HL-60 (cell line): ENCODE results near the gene DENND6A.

ENCODE experiments used
- CTCF ChIP-seq: IDR thresholded peaks from one replicate; pipeline ENCODE4 v1.5.1; 2011; ENCODE audit warnings: low read length, control low read depth, inconsistent platforms; ENCODE audit not compliant: insufficient read depth
- POLR2AphosphoS5 ChIP-seq: IDR thresholded peaks from 2 replicates; pipeline ENCODE4 v1.6.1; 2012; ENCODE audit warnings: low read depth
- TF ChIP-seq, protein P1 (sequence below): IDR thresholded peaks from 2 replicates; pipeline ENCODE4 v1.6.1; 2012; ENCODE audit warnings: low read depth; ENCODE audit not compliant: insufficient replicate concordance

- TF ChIP-seq CTCF (no peak), POLR2AphosphoS5 (no peak)
- TF ChIP-seq, protein P1, sequence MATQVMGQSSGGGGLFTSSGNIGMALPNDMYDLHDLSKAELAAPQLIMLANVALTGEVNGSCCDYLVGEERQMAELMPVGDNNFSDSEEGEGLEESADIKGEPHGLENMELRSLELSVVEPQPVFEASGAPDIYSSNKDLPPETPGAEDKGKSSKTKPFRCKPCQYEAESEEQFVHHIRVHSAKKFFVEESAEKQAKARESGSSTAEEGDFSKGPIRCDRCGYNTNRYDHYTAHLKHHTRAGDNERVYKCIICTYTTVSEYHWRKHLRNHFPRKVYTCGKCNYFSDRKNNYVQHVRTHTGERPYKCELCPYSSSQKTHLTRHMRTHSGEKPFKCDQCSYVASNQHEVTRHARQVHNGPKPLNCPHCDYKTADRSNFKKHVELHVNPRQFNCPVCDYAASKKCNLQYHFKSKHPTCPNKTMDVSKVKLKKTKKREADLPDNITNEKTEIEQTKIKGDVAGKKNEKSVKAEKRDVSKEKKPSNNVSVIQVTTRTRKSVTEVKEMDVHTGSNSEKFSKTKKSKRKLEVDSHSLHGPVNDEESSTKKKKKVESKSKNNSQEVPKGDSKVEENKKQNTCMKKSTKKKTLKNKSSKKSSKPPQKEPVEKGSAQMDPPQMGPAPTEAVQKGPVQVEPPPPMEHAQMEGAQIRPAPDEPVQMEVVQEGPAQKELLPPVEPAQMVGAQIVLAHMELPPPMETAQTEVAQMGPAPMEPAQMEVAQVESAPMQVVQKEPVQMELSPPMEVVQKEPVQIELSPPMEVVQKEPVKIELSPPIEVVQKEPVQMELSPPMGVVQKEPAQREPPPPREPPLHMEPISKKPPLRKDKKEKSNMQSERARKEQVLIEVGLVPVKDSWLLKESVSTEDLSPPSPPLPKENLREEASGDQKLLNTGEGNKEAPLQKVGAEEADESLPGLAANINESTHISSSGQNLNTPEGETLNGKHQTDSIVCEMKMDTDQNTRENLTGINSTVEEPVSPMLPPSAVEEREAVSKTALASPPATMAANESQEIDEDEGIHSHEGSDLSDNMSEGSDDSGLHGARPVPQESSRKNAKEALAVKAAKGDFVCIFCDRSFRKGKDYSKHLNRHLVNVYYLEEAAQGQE: no peak
These were observed 33.5 kb upstream of the DENND6A start for GRCh38 chr3:57726397-57726796.
